Measurements from ENCODE around the gene LSM10.

The LSM10 gene

GRCh38 chr1:36354486-36354885, 43.2 kb downstream of the LSM10 start:
- 95 to 96% methylated on average over 11 of the region's 11 CpGs for WGBS, 2 experiments
- H3K27me3 ChIP-seq (ENCODE audit: control insufficient read depth, insufficient read depth, low read length, poor library complexity, severe bottlenecking): no peaks in the 10 kb centered on the region
- peaks cover 21% of the 10 kb centered on the region for H3K4me1 ChIP-seq (ENCODE audit: control insufficient read depth, insufficient read depth, low read length)
- no peak overlapping the region for H3K27ac ChIP-seq (ENCODE audit: insufficient read depth, low read depth, low read length, poor library complexity, severe bottlenecking)
- peaks cover 9% of the 10 kb centered on the region for H3K36me3 ChIP-seq (ENCODE audit: control insufficient read depth, insufficient read depth, low read length)
- no peak overlapping the region for H3K4me3 ChIP-seq (ENCODE audit: insufficient read depth, low read depth, low read length)
- no peaks in the 10 kb centered on the region for H3K9me3 ChIP-seq (ENCODE audit: control insufficient read depth, low read length)

GRCh38 chr1:36352910-36353878, 44.5 kb downstream of the LSM10 start:
- Histone ChIP-seq H3K27me3 (ENCODE audit: control insufficient read depth, insufficient read depth, low read length, poor library complexity, severe bottlenecking) (no peaks in the 10 kb centered on the region), H3K4me3 (ENCODE audit: insufficient read depth, low read depth, low read length) (no peak overlapping the region), H3K9me3 (ENCODE audit: control insufficient read depth, low read length) (no peaks in the 10 kb centered on the region), H3K4me1 (ENCODE audit: control insufficient read depth, insufficient read depth, low read length) (peaks cover 21% of the 10 kb centered on the region), H3K36me3 (ENCODE audit: control insufficient read depth, insufficient read depth, low read length) (peaks cover 17% of the 10 kb centered on the region), H3K27ac (ENCODE audit: insufficient read depth, low read depth, low read length, poor library complexity, severe bottlenecking) (no peak overlapping the region)
- WGBS, 2 experiments: 83 to 89% methylated on average over 15 of the region's 15 CpGs

GRCh38 chr1:36352125-36352909, 45.4 kb downstream of the LSM10 start:
- no peaks in the 10 kb centered on the region for H3K27me3 ChIP-seq (ENCODE audit: control insufficient read depth, insufficient read depth, low read length, poor library complexity, severe bottlenecking)
- H3K9me3 ChIP-seq (ENCODE audit: control insufficient read depth, low read length): no peaks in the 10 kb centered on the region
- H3K4me3 ChIP-seq (ENCODE audit: insufficient read depth, low read depth, low read length): no peak overlapping the region
- 93 to 94% methylated on average over 13 of the region's 13 CpGs for WGBS, 2 experiments
- peaks cover 22% of the 10 kb centered on the region for H3K36me3 ChIP-seq (ENCODE audit: control insufficient read depth, insufficient read depth, low read length)
- H3K27ac ChIP-seq (ENCODE audit: insufficient read depth, low read depth, low read length, poor library complexity, severe bottlenecking): peak overlapping the region; percentile 67
- H3K4me1 ChIP-seq (ENCODE audit: control insufficient read depth, insufficient read depth, low read length): peaks cover 21% of the 10 kb centered on the region

- no peak overlapping the region for H3K4me3 ChIP-seq (ENCODE audit: insufficient read depth, low read depth, low read length)
- peak overlapping the region; percentile 86 for H3K27ac ChIP-seq (ENCODE audit: insufficient read depth, low read depth, low read length, poor library complexity, severe bottlenecking)
- H3K36me3 ChIP-seq (ENCODE audit: control insufficient read depth, insufficient read depth, low read length): peaks cover 22% of the 10 kb centered on the region
- WGBS, 2 experiments: 77 to 80% methylated on average over 14 of the region's 14 CpGs
- no peaks in the 10 kb centered on the region for H3K27me3 ChIP-seq (ENCODE audit: control insufficient read depth, insufficient read depth, low read length, poor library complexity, severe bottlenecking)
- peaks cover 21% of the 10 kb centered on the region for H3K4me1 ChIP-seq (ENCODE audit: control insufficient read depth, insufficient read depth, low read length)
- no peaks in the 10 kb centered on the region for H3K9me3 ChIP-seq (ENCODE audit: control insufficient read depth, low read length)
Measured at GRCh38 chr1:36351227-36351977, 46.3 kb downstream of the LSM10 start.

GRCh38 chr1:36350659-36351226, 47.0 kb downstream of the LSM10 start:
- Histone ChIP-seq H3K27me3 (ENCODE audit: control insufficient read depth, insufficient read depth, low read length, poor library complexity, severe bottlenecking) (no peaks in the 10 kb centered on the region), H3K4me3 (ENCODE audit: insufficient read depth, low read depth, low read length) (no peak overlapping the region), H3K36me3 (ENCODE audit: control insufficient read depth, insufficient read depth, low read length) (peaks cover 22% of the 10 kb centered on the region), H3K27ac (ENCODE audit: insufficient read depth, low read depth, low read length, poor library complexity, severe bottlenecking) (no peak overlapping the region), H3K4me1 (ENCODE audit: control insufficient read depth, insufficient read depth, low read length) (peaks cover 21% of the 10 kb centered on the region), H3K9me3 (ENCODE audit: control insufficient read depth, low read length) (no peaks in the 10 kb centered on the region)
- WGBS, 2 experiments: 94 to 95% methylated on average over 13 of the region's 13 CpGs

GRCh38 chr1:36349839-36350238, 47.9 kb downstream of the LSM10 start:
- H3K27me3 ChIP-seq (ENCODE audit: control insufficient read depth, insufficient read depth, low read length, poor library complexity, severe bottlenecking): no peaks in the 10 kb centered on the region
- WGBS, 2 experiments: 94% methylated on average over 16 of the region's 16 CpGs
- H3K9me3 ChIP-seq (ENCODE audit: control insufficient read depth, low read length): no peaks in the 10 kb centered on the region
- H3K4me3 ChIP-seq (ENCODE audit: insufficient read depth, low read depth, low read length): no peak overlapping the region
- peaks cover 21% of the 10 kb centered on the region for H3K4me1 ChIP-seq (ENCODE audit: control insufficient read depth, insufficient read depth, low read length)
- peaks cover 18% of the 10 kb centered on the region for H3K36me3 ChIP-seq (ENCODE audit: control insufficient read depth, insufficient read depth, low read length)
- H3K27ac ChIP-seq (ENCODE audit: insufficient read depth, low read depth, low read length, poor library complexity, severe bottlenecking): no peak overlapping the region

- Histone ChIP-seq H3K4me3 (ENCODE audit: insufficient read depth, low read depth, low read length) (no peak overlapping the region), H3K4me1 (ENCODE audit: control insufficient read depth, insufficient read depth, low read length) (peaks cover 21% of the 10 kb centered on the region), H3K9me3 (ENCODE audit: control insufficient read depth, low read length) (no peaks in the 10 kb centered on the region), H3K27ac (ENCODE audit: insufficient read depth, low read depth, low read length, poor library complexity, severe bottlenecking) (no peak overlapping the region), H3K36me3 (ENCODE audit: control insufficient read depth, insufficient read depth, low read length) (peaks cover 13% of the 10 kb centered on the region), H3K27me3 (ENCODE audit: control insufficient read depth, insufficient read depth, low read length, poor library complexity, severe bottlenecking) (no peaks in the 10 kb centered on the region)
- WGBS, 2 experiments: 92 to 95% methylated on average over 7 of the region's 7 CpGs
Measured at GRCh38 chr1:36349241-36349671, 48.5 kb downstream of the LSM10 start.

GRCh38 chr1:36346741-36347370, 50.9 kb downstream of the LSM10 start:
- Histone ChIP-seq H3K36me3 (ENCODE audit: control insufficient read depth, insufficient read depth, low read length) (peaks cover 13% of the 10 kb centered on the region), H3K27ac (ENCODE audit: insufficient read depth, low read depth, low read length, poor library complexity, severe bottlenecking) (no peak overlapping the region), H3K4me3 (ENCODE audit: insufficient read depth, low read depth, low read length) (no peak overlapping the region), H3K27me3 (ENCODE audit: control insufficient read depth, insufficient read depth, low read length, poor library complexity, severe bottlenecking) (no peaks in the 10 kb centered on the region), H3K9me3 (ENCODE audit: control insufficient read depth, low read length) (no peaks in the 10 kb centered on the region), H3K4me1 (ENCODE audit: control insufficient read depth, insufficient read depth, low read length) (peaks cover 11% of the 10 kb centered on the region)
- 94 to 96% methylated on average over 8 of the region's 8 CpGs for WGBS, 2 experiments

- H3K4me1 ChIP-seq (ENCODE audit: control insufficient read depth, insufficient read depth, low read length): no peaks in the 10 kb centered on the region
- no peak overlapping the region for H3K4me3 ChIP-seq (ENCODE audit: insufficient read depth, low read depth, low read length)
- H3K9me3 ChIP-seq (ENCODE audit: control insufficient read depth, low read length): no peaks in the 10 kb centered on the region
- no peak overlapping the region for H3K27ac ChIP-seq (ENCODE audit: insufficient read depth, low read depth, low read length, poor library complexity, severe bottlenecking)
- H3K36me3 ChIP-seq (ENCODE audit: control insufficient read depth, insufficient read depth, low read length): peaks cover 13% of the 10 kb centered on the region
- 93 to 96% methylated on average over 7 of the region's 7 CpGs for WGBS, 2 experiments
- H3K27me3 ChIP-seq (ENCODE audit: control insufficient read depth, insufficient read depth, low read length, poor library complexity, severe bottlenecking): no peaks in the 10 kb centered on the region
Measured at GRCh38 chr1:36345353-36345752, 52.4 kb downstream of the LSM10 start.

All from ectodermal cell (in vitro differentiated cells).